NCI-H524 treated with DMSO at 0.1 percent for 48 hours (cell line): ENCODE data around the gene COL11A2.
"Not testable (repeated sequence)": the region's sequence is repeated elsewhere in the genome, so short reads cannot be mapped to it uniquely, and the experiment has no call there.

Source experiments
- DNase-seq: peaks from one replicate; lab custom pipeline; 2025; lab: John Stamatoyannopoulos, UW

Gene COL11A2

GRCh38 chr6:33154349-33154748 is 37.9 kb downstream of the COL11A2 start:
- DNase-seq: no peak

GRCh38 chr6:33151050-33151449 is 41.2 kb downstream of the COL11A2 start:
- no peak for DNase-seq

GRCh38 chr6:33150560-33150959 is 41.7 kb downstream of the COL11A2 start:
- not testable (repeated sequence) for DNase-seq

GRCh38 chr6:33147807-33148666 is 44.2 kb downstream of the COL11A2 start:
- no peak for DNase-seq

GRCh38 chr6:33144373-33144772 is 47.9 kb downstream of the COL11A2 start:
- DNase-seq: no peak

GRCh38 chr6:33143113-33143770 is 49.0 kb downstream of the COL11A2 start:
- DNase-seq: no peak

- DNase-seq: no peak
Observed at GRCh38 chr6:33142501-33143070, 49.7 kb downstream of the COL11A2 start.

- no peak for DNase-seq
Observed at GRCh38 chr6:33140556-33140955, 51.7 kb downstream of the COL11A2 start.

GRCh38 chr6:33139596-33140206 is 52.6 kb downstream of the COL11A2 start:
- DNase-seq: no peak

GRCh38 chr6:33136310-33136900 is 55.9 kb downstream of the COL11A2 start:
- DNase-seq: no peak

GRCh38 chr6:33132081-33132524 is 60.2 kb downstream of the COL11A2 start:
- DNase-seq: no peak

- no peak for DNase-seq
Observed at GRCh38 chr6:33128318-33128717, 63.9 kb downstream of the COL11A2 start.

- DNase-seq: no peak
Observed at GRCh38 chr6:33126101-33126714, 66.1 kb downstream of the COL11A2 start.

- no peak for DNase-seq
Observed at GRCh38 chr6:33124947-33125346, 67.3 kb downstream of the COL11A2 start.

GRCh38 chr6:33124525-33124901 is 67.8 kb downstream of the COL11A2 start:
- DNase-seq: no peak

GRCh38 chr6:33123732-33124524 is 68.3 kb downstream of the COL11A2 start:
- no peak for DNase-seq

GRCh38 chr6:33123181-33123580 is 69.1 kb downstream of the COL11A2 start:
- DNase-seq: no peak

GRCh38 chr6:33120001-33120400 is 72.3 kb downstream of the COL11A2 start:
- no peak for DNase-seq

- no peak for DNase-seq
Observed at GRCh38 chr6:33118525-33119123, 73.6 kb downstream of the COL11A2 start.

GRCh38 chr6:33117811-33118277 is 74.4 kb downstream of the COL11A2 start:
- DNase-seq: no peak
